Dedifferentiated amniotic fluid mesenchymal stem cell (primary cell): ENCODE results near the gene PILRA.
"Not testable (repeated sequence)": the region's sequence is repeated elsewhere in the genome, so short reads cannot be mapped to it uniquely, and the experiment has no call there.

Experiments used
- DNase-seq: peaks from one replicate; pipeline ENCODE4 v3.0.0-alpha.2; 2016; ENCODE audit errors: extremely low spot score

PILRA gene

DNA sequence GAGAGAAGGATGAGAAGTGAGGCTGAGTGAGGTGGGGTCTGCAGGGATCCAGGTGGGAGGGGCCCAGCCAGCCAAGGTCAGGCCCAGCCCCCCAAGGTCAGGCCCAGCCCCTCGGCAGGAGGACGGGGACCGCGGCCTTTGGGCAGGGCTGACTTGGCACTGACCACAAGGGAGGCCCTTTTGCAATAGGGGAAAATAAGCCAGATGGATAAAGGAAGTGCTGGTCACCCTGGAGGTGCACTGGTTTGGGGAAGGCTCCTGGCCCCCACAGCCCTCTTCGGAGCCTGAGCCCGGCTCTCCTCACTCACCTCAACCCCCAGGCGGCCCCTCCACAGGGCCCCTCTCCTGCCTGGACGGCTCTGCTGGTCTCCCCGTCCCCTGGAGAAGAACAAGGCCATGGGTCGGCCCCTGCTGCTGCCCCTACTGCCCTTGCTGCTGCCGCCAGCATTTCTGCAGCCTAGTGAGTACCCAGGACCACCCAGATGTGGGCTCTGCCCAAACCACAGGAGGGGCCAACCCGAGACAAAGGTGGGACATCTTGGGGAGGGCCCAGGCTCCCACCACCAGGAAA lies at the start of gene PILRA:
TSS of gene PILRA (plus strand) at position 227 of the 571 bp plus-strand sequence. CDS start at position 397, 170 bp downstream.
- DNase-seq = no peak

DNA sequence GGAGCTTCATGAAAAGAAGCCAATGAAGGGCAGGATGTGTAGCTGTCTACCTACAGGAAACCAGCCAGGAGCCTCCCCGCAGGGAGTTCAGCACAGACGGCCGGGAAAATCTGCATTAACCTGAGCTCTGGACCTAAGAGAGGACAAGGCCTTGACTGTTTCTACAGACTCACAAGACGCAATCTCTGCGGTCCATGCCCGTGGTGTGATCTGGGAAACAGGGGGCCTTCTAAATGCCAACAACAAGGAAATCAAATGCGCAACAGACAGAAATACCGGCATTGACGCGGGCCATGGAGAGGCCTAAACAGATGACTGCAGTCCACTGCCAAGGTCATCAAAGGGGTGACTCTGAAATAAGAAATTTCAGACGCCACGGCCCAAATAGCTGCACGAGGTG lies 49.1 kb upstream of the PILRA start:
- not testable (repeated sequence) for DNase-seq

DNA sequence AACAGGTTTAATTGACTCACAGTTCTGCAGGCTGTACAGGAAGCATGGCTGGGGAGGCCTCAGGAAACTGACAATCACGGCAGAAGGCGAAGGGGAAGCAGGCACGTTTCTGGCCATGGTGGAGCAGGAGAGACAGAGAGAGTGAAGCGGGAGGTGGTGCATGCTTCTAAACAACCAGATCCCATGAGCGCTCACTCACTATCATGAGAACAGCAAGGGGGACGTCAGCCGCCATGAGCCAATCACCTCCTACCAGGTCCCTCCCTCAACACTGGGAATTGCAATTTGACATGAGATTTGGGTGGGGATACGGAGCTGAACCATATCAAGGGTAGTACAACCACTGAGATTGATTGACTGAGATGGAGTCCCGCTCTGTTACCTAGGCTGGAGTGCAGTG lies 47.6 kb upstream of the PILRA start:
- not testable (repeated sequence) for DNase-seq

DNA sequence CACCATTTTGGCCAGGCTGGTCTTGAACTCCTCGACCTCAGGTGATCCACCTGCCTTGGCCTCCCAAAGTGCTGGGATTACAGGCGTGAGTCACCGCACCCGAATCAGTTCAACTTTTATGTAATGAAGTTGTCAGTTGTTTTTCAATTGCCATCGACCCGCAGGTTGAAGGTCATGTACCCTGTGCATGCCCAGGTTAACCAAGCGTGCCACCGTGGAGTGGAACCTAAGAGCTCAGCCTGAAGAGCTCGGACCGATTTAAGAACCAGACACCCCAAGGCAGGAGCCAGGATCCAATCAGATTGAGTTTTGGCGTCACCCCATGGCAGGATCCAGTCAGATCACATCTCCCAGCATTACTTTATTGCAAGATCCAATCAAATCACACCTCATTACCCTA lies 46.4 kb upstream of the PILRA start:
- not testable (repeated sequence) for DNase-seq

DNA sequence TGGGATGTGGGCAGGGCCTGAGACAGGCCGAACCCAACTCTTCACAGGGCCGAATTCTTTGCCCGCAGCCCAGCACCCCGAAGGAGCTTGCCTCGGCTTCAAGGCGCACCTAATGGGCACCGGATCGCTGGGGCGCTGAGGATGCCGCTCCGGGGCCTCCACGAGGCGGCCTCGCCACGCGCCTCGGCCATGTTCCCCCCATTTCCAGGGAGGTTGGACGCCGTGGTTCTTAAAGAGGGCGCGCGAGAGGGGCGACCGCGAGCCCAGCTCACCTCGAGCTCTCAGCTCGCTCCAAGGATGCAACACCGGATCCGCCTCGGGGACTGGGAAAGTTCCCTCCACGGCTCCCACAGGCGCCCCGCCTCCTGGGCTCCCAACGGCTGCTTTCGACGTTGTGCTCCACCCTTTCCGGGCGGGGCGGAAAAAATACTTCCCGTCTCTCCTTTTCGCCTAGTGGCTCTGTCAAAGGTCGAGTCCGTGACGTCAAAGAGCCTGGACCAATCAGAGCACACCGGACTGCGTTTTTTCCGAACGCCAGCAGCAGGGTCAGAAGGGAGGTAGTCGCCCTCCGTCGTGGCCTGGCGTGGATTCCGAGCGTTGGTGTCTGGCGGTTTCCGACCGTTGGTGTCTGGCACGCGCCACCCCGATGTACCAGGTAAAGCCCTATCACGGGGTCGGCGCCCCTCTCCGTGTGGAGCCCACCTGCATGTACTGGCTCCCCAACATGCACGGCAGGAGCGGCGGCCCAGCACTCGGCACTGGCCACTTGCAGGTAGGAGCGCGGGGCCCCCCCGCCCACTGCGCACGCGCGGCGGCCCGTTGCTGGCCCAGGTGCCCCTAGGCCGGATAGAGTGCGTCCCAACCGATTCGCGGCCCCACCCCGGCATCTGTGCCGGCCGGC lies 37.5 kb upstream of the PILRA start:
- peak; percentile 83 for DNase-seq

DNA sequence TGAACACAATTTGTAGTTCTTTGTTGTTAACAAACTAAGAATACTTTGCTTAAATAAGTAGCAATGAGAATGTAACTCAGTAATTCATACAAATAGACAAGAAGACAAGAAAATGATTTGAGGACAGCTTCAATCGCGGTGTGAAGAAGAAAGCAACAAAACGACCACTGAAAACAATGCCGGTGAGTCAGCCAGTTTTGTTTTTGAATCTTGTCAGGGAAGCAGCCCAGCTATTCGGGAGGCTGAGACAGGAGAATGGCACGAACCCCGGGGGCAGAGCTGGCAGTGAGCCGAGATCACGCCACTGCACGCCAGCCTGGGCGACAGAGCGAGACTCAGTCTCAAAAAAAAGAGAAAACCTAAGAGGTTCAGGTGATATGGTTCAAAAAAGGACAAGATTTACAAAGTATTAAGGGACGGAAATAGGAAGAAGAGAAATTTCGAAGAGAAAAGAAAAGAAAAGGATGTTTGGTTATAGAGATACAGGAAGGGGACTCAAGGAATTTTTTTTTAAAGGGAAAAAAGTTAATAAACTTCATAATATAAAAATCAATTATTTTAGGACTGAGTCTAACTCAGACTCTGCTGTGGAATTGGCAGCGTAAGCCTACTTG lies 35.1 kb upstream of the PILRA start:
- DNase-seq = not testable (repeated sequence)

DNA sequence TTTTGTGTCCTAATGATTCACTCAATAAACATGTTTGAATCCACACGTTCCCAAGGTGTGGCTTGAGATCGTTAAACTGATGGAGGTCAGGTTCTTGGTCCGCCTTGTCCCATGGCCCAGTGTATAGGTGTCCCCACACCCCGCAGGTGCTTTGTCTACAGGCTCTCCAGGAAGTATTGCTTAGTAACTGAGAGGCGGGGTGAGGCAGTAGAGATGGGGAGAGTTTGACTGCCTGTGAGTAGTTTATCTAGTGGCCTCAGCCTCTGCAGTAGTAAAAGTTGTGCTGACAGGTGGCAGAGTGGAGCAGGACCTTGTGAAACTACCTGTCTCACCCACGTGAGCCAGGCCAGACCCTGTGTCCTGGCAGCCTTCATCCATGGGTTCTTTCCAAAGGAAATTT lies 32.0 kb upstream of the PILRA start:
- DNase-seq = not testable (repeated sequence)

GRCh38 chr7:100342765-100343164 lies 30.5 kb upstream of the PILRA start:
- no peak for DNase-seq

DNA sequence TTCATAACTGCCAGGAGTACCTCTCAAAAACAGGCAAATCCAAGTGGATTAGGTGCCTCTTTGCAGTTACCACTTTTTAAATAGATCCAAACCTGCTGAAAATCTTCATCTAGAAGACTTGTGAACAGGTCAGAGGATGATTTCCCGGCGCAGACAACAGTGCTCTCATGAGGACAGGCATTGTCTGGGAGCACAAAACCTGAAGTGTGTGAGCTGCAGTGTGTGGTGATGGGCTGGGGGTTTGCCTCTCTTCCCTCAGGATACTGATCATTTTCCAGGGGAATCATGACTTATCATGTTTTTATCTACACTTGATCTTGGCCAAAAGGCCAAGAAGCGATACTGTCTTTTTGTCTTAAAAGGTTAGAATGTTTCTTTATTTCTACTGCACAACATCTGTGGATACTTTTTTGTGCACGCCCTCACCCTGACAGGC lies 29.1 kb upstream of the PILRA start:
- not testable (repeated sequence) for DNase-seq

GRCh38 chr7:100344560-100345287 lies 28.6 kb upstream of the PILRA start:
- DNase-seq = not testable (repeated sequence)

GRCh38 chr7:100345288-100345672 lies 28.0 kb upstream of the PILRA start:
- not testable (repeated sequence) for DNase-seq

- DNase-seq = no peak
These were observed 26.4 kb upstream of the PILRA start for GRCh38 chr7:100346921-100347320.

DNA sequence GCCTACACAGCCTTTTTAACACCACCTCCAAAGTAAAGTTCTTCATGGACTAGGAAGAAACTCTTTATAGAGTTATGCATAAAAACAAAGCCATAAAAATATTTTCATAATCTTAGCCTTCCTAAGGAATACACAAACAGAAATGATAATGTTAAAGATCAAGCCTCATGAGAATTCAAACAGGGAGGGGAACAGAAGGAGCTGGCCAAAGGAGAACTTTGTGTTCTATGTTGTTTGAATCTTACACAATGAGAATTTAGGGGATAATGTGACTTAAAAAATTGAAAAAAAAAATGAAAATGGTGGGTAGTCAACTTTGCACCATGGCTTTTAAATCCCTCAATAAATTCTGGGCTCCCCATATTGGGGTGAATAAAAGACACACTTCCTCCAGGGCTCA lies 24.5 kb upstream of the PILRA start:
- DNase-seq = no peak

DNA sequence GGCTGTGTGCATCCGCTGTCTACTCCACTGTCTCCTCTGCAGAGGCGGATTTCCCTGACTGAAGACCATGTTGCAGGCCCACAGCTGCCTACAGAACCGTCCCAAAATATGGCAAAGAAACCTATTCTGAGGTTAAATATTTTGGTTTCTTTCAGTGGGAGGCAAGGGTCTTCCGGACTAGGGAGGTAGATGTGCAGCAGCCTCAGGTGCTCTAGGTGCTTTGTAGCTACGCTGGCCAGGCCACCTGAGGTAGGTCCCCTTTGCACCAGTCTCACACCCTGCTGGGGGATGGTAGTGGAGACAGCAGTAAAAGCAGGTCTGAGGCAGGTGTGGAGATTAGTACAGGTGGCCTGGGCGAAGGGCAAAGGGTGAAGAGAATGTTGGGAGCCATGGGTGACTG lies 23.5 kb upstream of the PILRA start:
- peak; percentile 6 for DNase-seq

GRCh38 chr7:100351657-100352058 lies 21.6 kb upstream of the PILRA start:
- peak; percentile 5 for DNase-seq

DNA sequence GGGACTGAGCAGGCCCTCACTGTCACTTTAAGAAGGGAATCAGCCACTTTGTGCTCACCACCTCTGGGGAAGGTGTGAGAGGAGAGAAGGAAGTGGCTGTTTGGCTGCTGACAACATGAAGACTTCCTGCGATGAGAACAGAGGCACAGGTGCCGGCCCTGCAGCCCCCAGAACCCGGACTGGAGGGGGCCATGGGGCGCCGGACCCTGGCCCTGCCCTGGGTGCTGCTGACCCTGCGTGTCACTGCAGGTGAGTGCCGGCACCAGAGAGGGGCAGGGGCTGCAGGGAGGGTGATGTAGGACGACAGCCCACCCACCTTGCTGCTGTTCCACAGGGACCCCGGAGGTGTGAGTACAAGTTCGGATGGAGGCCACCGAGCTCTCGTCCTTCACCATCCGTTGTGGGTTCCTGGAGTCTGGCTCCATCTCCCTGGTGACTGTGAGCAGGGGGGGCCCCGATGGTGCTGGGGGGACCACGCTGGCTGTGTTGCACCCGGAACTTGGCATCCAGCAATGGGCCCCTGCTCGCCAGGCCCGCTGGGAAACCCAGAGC lies 21.0 kb upstream of the PILRA start:
- not testable (repeated sequence) for DNase-seq

DNA sequence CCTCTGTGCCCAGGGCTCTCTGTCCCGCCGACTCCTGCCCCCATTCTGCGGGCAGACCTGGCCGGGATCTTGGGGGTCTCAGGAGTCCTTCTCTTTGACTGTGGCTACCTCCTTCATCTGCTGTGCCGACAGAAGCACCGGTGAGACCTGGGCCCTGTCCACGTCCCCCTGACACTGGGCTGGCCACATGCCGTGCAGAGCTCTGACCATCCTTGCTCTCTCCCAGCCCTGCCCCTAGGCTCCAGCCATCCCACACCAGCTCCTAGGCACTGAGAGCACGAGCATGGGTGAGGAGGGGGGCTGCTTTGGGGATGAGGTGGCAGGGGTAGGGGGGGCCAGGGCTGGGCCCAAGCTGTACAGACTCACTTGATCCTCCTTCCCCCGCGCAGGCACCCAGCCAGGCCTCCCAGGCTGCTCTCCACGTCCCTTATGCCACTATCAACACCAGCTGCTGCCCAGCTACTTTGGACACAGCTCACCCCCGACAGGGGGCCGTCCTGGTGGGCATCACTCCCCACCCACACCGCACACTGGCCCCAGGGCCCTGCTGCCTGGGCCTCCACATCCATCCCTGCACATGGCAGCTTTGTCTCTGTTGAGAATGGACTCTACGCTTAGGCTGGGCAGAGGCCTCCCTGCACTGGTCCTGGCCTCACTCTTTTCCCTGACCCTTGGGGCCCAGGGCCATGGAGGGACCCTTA lies 20.2 kb upstream of the PILRA start:
- DNase-seq = no peak

DNA sequence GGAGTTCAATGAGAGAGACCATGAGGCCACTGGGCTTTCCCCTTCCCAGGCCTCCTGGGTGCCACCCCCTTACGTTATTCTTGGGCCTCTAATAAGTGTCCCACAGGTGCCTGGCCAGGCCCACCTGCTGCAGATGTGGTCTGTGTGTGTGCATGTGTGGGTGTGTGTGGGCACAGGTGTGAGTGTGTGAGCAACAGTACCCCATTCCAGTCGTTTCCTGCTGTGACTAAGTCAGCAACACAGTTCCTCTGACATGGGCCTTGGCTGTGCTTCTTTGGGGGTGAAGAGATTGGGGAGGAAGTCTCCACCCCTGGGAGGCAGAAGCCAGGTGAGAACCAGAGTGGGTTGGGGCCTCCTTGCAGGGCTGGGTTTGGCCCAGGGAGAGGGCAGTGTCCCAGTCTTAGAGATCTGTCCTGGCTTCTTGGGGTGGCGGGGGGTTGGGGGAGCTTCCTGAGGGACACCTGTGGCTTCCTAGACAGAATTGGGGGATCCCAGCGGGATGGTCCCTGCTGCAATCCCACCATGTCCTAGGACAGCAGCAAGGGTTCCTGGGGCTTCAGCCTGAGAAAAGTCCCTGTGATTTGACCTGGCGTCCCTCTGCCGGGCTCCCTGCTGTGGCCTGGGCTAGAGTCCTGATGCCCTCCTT lies 19.5 kb upstream of the PILRA start:
- DNase-seq = no peak

- DNase-seq = no peak
These were observed 16.7 kb upstream of the PILRA start for GRCh38 chr7:100356416-100357068.

DNA sequence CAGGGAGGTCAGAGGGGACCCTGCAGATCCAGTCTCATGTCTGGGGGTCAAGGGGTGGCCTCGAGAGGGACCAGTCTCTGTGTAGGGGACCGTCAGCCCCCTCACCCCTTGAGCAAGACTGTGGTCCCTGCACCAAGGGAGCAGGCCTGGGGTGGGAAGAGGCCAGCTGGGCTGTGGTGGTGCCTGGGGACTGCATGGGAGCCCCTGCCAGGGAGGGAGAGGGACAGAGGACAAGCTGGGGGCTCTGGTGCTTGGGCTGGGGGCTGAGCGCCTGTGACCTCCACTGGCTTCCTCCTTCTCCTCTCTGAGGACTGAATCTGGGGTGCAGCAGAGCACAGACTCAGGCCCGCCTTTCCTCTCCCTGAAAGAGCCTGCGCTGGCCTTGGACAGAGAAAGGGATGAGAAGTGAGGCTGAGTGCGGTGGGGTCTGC lies 16.1 kb upstream of the PILRA start:
- no peak for DNase-seq
